ENCODE data around the gene PRKAG2. TPM values are rescaled to one million over a fixed set of nuclear protein-coding genes. Genes with fewer than 3 reads are reported as not detected.

Gene PRKAG2
- total RNA-seq, 1 donor from 2014 or later = 20.6 TPM

GRCh38 chr7:151697942-151698341, 179.0 kb downstream of the PRKAG2 start:
- H3K27me3 Mint-ChIP-seq = peaks cover 18% of the 10 kb centered on the region
- H3K9me3 Mint-ChIP-seq (ENCODE audit: low read depth) = no peaks in the 10 kb centered on the region
- H3K27ac Mint-ChIP-seq = no peak overlapping the region
- no peaks in the 10 kb centered on the region for H3K36me3 Mint-ChIP-seq (ENCODE audit: insufficient read depth)
- H3K4me3 Mint-ChIP-seq (ENCODE audit: low read depth) = no peak overlapping the region
- no peak for DNase-seq (ENCODE audit: low spot score, unreplicated experiment)
- no peak for TF ChIP-seq CTCF (IDR thresholded peaks at IDR 0.05; ENCODE audit: unreplicated experiment)
- peaks cover 8% of the 10 kb centered on the region for H3K4me1 Mint-ChIP-seq (ENCODE audit: low read depth)

DNA sequence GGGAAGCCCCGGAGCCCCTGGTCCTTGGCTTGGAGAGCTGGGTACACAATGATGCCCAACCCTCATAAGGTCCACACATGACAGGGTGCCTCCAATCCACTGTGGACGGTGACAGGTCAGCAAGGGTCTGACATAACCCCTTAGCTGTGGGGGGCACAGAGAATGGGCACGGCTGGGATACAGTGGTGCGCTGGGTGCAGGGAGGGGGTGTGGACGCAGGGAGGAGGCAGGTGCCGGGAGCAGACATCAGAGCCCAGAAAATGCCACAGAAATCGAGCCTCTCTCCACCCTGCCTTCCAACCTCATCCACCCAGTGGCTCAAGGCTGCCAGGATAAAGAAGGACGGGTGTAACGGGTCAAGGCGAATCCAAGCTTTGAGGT, 179.4 kb downstream of the PRKAG2 start:
- TF ChIP-seq CTCF (IDR thresholded peaks at IDR 0.05; ENCODE audit: unreplicated experiment) = no peak
- Mint-ChIP-seq H3K27me3 (peaks cover 14% of the 10 kb centered on the region), H3K27ac (no peak overlapping the region), H3K4me1 (ENCODE audit: low read depth) (peaks cover 9% of the 10 kb centered on the region), H3K4me3 (ENCODE audit: low read depth) (no peak overlapping the region), H3K9me3 (ENCODE audit: low read depth) (no peaks in the 10 kb centered on the region), H3K36me3 (ENCODE audit: insufficient read depth) (no peaks in the 10 kb centered on the region)
- DNase-seq (ENCODE audit: low spot score, unreplicated experiment) = no peak

DNA sequence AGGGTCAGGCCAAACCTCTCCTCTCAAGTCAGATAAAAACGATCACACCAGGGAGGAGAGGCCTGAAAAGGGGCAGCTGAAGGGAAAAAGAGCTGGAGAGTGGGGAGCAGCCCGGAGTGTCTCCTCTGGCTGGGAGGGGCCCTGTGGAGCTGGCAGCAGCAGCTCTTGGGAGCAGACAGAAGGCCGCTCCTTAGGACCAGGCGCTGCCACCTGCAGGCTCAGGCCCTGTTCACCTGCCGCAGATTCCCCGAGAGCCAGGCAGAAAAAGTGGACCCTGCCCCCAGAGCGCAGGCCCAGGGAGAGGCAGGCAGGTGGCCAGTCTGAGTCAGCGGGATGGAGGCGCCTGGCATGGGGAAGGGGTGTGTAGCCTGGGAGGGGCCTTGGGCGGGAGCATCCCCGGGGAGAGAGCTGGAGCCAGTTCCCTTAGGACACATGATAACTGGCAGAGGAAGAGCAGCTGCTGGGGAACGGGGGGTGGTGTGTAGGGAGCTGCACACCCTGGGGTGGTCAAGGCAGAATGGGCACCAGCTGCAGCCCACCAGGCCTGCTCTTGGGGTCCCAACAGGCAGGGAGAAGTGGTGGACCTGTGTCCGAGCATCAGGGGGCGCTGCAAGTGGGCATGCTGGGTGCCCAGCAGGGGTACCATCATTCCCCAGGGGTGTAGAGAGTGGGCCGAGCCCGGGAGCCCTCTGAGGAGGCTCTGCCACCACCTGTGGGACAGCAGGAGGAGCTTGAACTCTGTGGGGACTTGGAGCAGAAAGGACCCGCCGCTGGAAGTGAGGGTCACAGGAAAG, 180.0 kb downstream of the PRKAG2 start:
- Mint-ChIP-seq H3K36me3 (ENCODE audit: insufficient read depth) (no peaks in the 10 kb centered on the region), H3K27me3 (peaks cover 11% of the 10 kb centered on the region), H3K4me3 (ENCODE audit: low read depth) (no peak overlapping the region), H3K4me1 (ENCODE audit: low read depth) (peaks cover 13% of the 10 kb centered on the region), H3K9me3 (ENCODE audit: low read depth) (no peaks in the 10 kb centered on the region), H3K27ac (no peak overlapping the region)
- TF ChIP-seq CTCF (IDR thresholded peaks at IDR 0.05; ENCODE audit: unreplicated experiment) = no peak
- peak; percentile 21 for DNase-seq (ENCODE audit: low spot score, unreplicated experiment)

- DNase-seq (ENCODE audit: low spot score, unreplicated experiment) = no peak
- H3K27me3 Mint-ChIP-seq = peaks cover 7% of the 10 kb centered on the region
- H3K27ac Mint-ChIP-seq = no peak overlapping the region
- H3K36me3 Mint-ChIP-seq (ENCODE audit: insufficient read depth) = no peaks in the 10 kb centered on the region
- TF ChIP-seq CTCF (IDR thresholded peaks at IDR 0.05; ENCODE audit: unreplicated experiment) = no peak
- H3K4me1 Mint-ChIP-seq (ENCODE audit: low read depth) = peaks cover 13% of the 10 kb centered on the region
- no peaks in the 10 kb centered on the region for H3K9me3 Mint-ChIP-seq (ENCODE audit: low read depth)
- no peak overlapping the region for H3K4me3 Mint-ChIP-seq (ENCODE audit: low read depth)
Measured at GRCh38 chr7:151695951-151696541, 180.9 kb downstream of the PRKAG2 start.

DNA sequence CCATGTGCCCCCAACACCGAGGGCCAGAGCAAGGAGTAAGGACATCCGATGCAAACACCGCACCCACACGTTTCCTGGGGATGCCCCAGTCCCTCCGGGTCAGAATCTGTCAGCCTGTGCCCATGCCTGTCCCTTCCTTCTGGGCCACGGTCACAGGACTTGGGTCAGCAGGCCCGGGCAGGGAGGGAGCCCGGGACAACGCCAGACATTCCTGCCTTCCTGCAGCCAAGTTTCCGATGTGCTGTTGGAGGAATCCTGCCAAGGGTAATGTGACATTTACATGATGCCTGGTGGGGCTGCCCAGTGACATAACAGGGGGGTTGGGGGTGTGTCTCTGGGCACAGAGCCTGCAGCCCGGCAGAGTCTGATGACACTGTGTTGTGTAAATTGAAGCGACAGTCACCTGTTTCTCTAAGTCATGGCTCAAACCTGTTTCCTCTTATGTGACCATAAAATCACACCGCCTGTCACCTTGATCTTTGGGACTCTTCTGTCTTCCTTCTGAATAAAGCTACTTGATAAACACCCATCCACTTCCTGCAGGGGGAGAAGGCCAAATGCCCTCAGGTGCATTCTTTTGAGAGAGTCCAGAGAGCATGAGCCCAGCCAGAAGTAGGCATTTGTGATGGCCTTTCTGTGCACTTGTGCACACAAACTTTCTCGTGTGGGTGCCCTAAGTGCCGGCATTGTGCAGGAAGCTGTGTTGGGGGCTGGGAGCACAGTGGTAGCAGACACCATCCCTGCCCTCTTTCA, 181.9 kb downstream of the PRKAG2 start:
- peaks cover 7% of the 10 kb centered on the region for H3K27me3 Mint-ChIP-seq
- no peaks in the 10 kb centered on the region for H3K36me3 Mint-ChIP-seq (ENCODE audit: insufficient read depth)
- H3K4me1 Mint-ChIP-seq (ENCODE audit: low read depth) = peaks cover 13% of the 10 kb centered on the region
- H3K27ac Mint-ChIP-seq = no peak overlapping the region
- no peak for DNase-seq (ENCODE audit: low spot score, unreplicated experiment)
- H3K4me3 Mint-ChIP-seq (ENCODE audit: low read depth) = no peak overlapping the region
- H3K9me3 Mint-ChIP-seq (ENCODE audit: low read depth) = no peaks in the 10 kb centered on the region
- no peak for TF ChIP-seq CTCF (IDR thresholded peaks at IDR 0.05; ENCODE audit: unreplicated experiment)
